HFFc6 (cell line): Measurements from ENCODE around the gene CD2. TPM values are rescaled to one million over a fixed set of nuclear protein-coding genes. Genes with fewer than 3 reads are reported as not detected.
A peak's percentile ranks its signal among the peaks of the same experiment; 100 is the strongest.

Source experiments
- DNase-seq: peaks from one replicate; pipeline ENCODE4 v3.0.0-alpha.2; 2018
- H3K27ac Mint-ChIP-seq: 2 replicates; pipeline ENCODE4 v1.8.0; 2020; ENCODE audit warnings: mild to moderate bottlenecking, mixed read lengths
- H3K27me3 Mint-ChIP-seq: 2 replicates; pipeline ENCODE4 v1.8.0; 2021; ENCODE audit warnings: mild to moderate bottlenecking, moderate library complexity, mixed read lengths; ENCODE audit not compliant: insufficient read depth
- H3K36me3 Mint-ChIP-seq: 2 replicates; pipeline ENCODE4 v1.8.0; 2021; ENCODE audit warnings: low read depth, mixed read lengths
- H3K4me1 Mint-ChIP-seq: 2 replicates; pipeline ENCODE4 v1.8.0; 2020; ENCODE audit warnings: low read depth, mixed read lengths
- H3K4me3 Mint-ChIP-seq: 2 replicates; pipeline ENCODE4 v1.8.0; 2020; ENCODE audit warnings: mild to moderate bottlenecking, moderate library complexity, mixed read lengths
- H3K9me3 Mint-ChIP-seq: 2 replicates; pipeline ENCODE4 v1.8.0; 2020; ENCODE audit warnings: mild to moderate bottlenecking, mixed read lengths
- CTCF ChIP-seq: fragments of 200-600 bp; sonication (generic); IDR thresholded peaks from 2 replicates; pipeline ENCODE4 v1.5.0; 2021; ENCODE audit warnings: antibody characterized with exemption, mild to moderate bottlenecking
- total RNA-seq, 6 experiments: library from RNA; stranded (reverse); fragmentation: NEBNext Ultra II Directional; extraction: Animal tissue kit (Norgen Biotek cat#: 25700); gene quantifications; 2 replicates in 1 of 6; 3 replicates in 5 of 6; pipeline ENCODE4 v1.2.3, GENCODE V29; 2021

The CD2 gene
- total RNA-seq, 6 experiments from 2014 or later = not detected

- Mint-ChIP-seq H3K9me3 (no peaks in the 10 kb centered on the region; the same call in 1 of the 2 replicates), H3K27ac (no peak overlapping the region), H3K4me1 (peaks cover 7% of the 10 kb centered on the region), H3K4me3 (no peak overlapping the region), H3K27me3 (peaks cover 12% of the 10 kb centered on the region), H3K36me3 (0 out of 2 replicates have a peak, but pooled peaks cover 5% of the 10 kb centered on the region)
- TF ChIP-seq CTCF = no peak
- no peak for DNase-seq
Measured at GRCh38 chr1:116763116-116763786, 9.0 kb downstream of the CD2 start.

GRCh38 chr1:116763787-116764465, 9.7 kb downstream of the CD2 start:
- DNase-seq = no peak
- peak; percentile 61 for TF ChIP-seq CTCF
- Mint-ChIP-seq H3K9me3 (no peaks in the 10 kb centered on the region; the same call in 1 of the 2 replicates), H3K4me3 (no peak overlapping the region), H3K27me3 (peaks cover 17% of the 10 kb centered on the region), H3K27ac (no peak overlapping the region), H3K4me1 (peaks cover 7% of the 10 kb centered on the region), H3K36me3 (0 out of 2 replicates have a peak, but pooled peaks cover 5% of the 10 kb centered on the region)

GRCh38 chr1:116764466-116764898, 10.3 kb downstream of the CD2 start:
- H3K27ac Mint-ChIP-seq = no peak overlapping the region
- H3K36me3 Mint-ChIP-seq = 0 out of 2 replicates have a peak, but pooled peaks cover 5% of the 10 kb centered on the region
- H3K4me3 Mint-ChIP-seq = no peak overlapping the region
- no peak for DNase-seq
- H3K9me3 Mint-ChIP-seq = no peaks in the 10 kb centered on the region; the same call in 1 of the 2 replicates
- peaks cover 22% of the 10 kb centered on the region for H3K27me3 Mint-ChIP-seq
- peaks cover 10% of the 10 kb centered on the region for H3K4me1 Mint-ChIP-seq
- peak; percentile 10; the same call in 1 of the 2 replicates for TF ChIP-seq CTCF

GRCh38 chr1:116764906-116765862, 11.0 kb downstream of the CD2 start:
- H3K27ac Mint-ChIP-seq = no peak overlapping the region; the same call in 1 of the 2 replicates
- no peak for TF ChIP-seq CTCF

GRCh38 chr1:116765962-116766361, 11.7 kb downstream of the CD2 start:
- H3K27me3 Mint-ChIP-seq = peaks cover 22% of the 10 kb centered on the region
- H3K36me3 Mint-ChIP-seq = 0 out of 2 replicates have a peak, but pooled peaks cover 5% of the 10 kb centered on the region
- H3K27ac Mint-ChIP-seq = no peak overlapping the region
- no peaks in the 10 kb centered on the region; the same call in 1 of the 2 replicates for H3K9me3 Mint-ChIP-seq
- peaks cover 16% of the 10 kb centered on the region for H3K4me1 Mint-ChIP-seq
- H3K4me3 Mint-ChIP-seq = no peak overlapping the region
- no peak for TF ChIP-seq CTCF
- peak; percentile 26 for DNase-seq

More at GRCh38 chr1:116764906-116765862, 11.0 kb downstream of the CD2 start:
- no peak for DNase-seq
- Mint-ChIP-seq H3K4me1 (peaks cover 16% of the 10 kb centered on the region), H3K27me3 (peaks cover 22% of the 10 kb centered on the region), H3K36me3 (0 out of 2 replicates have a peak, but pooled peaks cover 5% of the 10 kb centered on the region), H3K4me3 (no peak overlapping the region), H3K9me3 (no peaks in the 10 kb centered on the region; the same call in 1 of the 2 replicates)
